DMS 273 treated with DMSO at 0.1 percent for 48 hours (cell line): ENCODE results near the gene EXOC3L4.
"Not testable (repeated sequence)": the region's sequence is repeated elsewhere in the genome, so short reads cannot be mapped to it uniquely, and the experiment has no call there.

ENCODE experiments used
- DNase-seq: peaks from one replicate; lab custom pipeline; 2025; lab: John Stamatoyannopoulos, UW

EXOC3L4 gene

DNA sequence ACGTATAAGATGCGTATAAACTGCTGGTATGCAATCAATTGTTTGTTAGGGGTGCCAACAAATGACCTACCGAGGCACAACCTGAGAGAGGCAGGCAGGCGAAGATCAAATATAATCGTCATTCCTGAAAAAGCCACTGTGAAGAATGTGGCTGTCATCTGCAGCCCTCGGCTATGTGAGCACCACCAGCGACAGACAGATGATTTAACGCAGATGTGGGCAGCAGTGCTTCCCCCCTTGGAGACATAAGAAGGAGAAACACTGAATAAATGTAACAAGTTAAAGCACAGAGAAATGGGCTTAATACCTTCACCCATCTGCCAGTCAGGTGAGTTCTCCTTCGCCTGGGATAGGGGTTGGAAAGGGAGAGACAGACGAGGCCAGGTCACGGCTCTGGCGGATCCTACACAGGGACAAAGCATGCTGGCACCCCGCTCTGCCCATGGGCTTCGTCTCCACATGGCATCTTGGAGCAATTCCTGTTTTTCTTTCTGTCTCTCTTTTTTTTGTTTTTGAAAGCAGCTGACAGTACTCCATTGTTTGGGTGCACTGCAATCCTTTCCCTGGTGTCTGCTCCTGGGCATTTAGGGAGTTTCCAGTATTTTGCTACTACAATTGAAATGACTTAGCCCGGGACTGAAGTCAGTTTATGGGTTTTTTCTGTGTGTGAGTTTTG lies 56.9 kb downstream of the EXOC3L4 start:
- DNase-seq, result no peak

GRCh38 chr14:103155010-103155409 lies 60.5 kb downstream of the EXOC3L4 start:
- no peak for DNase-seq

DNA sequence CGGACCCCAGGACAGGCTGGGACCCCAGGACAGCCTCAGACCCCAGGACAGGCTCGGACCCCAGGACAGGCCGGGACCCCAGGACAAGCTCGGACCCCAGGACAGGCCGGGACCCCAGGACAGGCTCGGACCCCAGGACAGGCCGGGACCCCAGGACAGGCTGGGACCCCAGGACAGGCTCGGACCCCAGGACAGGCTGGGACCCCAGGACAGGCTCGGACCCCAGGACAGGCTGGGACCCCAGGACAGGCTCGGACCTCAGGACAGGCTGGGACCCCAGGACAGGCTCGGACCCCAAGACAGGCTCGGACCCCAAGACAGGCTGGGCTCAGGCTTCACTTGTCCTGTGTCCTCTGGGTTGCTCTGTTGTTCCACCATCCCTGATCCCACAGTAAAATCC lies 60.9 kb downstream of the EXOC3L4 start:
- not testable (repeated sequence) for DNase-seq

DNA sequence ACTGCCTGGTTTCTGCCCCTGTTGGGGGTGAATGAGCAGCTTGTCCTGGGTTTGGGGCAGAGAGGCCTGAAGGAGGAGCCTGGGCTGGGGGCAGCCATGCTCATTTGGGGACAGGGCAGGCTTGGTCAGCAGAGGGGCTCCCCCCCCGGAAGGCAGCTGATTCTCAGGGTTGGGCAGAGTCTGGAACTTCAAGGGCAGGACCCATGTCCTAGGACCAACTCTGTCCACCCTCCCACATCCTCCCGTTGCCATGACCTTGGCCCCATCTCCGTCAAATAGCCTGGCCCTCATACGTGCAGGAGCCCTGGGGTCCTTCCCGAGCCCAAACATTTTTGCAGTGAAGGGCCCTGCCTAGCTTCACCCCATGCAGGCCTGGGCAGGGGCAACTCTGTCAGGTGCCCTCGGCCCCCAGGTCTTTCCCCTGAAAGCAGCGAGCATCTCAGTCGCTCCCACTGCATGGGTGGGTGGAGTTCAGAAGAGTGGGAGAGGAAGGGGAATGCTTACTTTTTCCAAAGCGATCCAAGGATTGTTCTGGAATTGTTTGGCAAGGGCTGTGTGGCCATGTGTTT lies 61.4 kb downstream of the EXOC3L4 start:
- DNase-seq, result no peak

DNA sequence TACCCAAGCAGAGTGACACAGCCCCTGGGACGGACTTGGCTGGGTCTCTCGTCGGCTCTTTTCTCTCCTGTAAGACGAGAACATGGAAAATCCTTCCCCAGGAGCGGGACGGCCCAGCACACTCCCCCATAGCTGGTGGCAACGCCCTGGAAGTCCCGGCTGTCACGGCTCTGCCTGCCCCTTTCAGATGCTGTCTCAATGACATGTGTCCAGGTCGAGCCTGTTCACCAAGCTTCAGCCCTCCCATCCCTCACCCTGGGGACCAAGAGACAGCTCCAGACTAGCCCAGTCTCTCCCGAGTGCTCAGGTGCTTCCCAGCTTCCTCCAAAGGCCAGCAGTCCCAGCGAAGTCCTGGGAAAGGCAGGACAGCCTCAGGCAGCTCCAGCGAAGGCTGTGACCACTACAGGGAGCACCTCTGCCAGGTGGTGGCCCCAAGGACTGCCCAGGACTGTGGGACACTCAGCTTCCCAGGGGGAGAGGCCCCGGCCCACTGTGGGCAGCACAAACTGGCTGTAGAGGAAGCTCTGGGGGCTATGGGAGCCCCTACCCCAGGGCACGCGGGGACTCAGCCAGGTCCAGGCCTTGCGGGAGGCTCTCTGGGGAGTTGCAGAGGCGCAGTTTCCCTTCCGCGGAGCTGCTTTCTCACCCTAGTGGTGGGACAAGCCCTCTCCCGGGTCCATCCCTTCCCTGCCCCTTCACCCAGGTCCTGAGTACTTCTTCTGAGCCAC lies 62.3 kb downstream of the EXOC3L4 start:
- no peak for DNase-seq

- DNase-seq, result no peak
These were observed 63.4 kb downstream of the EXOC3L4 start for GRCh38 chr14:103157969-103158368.

- no peak for DNase-seq
These were observed 64.2 kb downstream of the EXOC3L4 start for GRCh38 chr14:103158688-103159087.
